ENCODE measurements around the gene RPP21.

GRCh38 chr6:30329331-30329730, 15.6 kb upstream of the RPP21 start:
- no peak for TF ChIP-seq CTCF (conservative IDR thresholded peaks at IDR 0.05 in 1 of 2, IDR thresholded peaks at IDR 0.05 in 1 of 2; ENCODE audit: extremely low read depth in 1 of 2, insufficient read depth in 1 of 2, low read depth in 1 of 2, low read length in 2 of 2)
- no peak for TF ChIP-seq EZH2 (IDR thresholded peaks at IDR 0.05; ENCODE audit: borderline replicate concordance, low read length)

All from mammary epithelial cell (primary cell).